Stimulated activated CD4-positive, alpha-beta T cell treated with anti-CD3 and anti-CD28 coated beads, TNF-alpha, amount 100 ng/mL, for 1 hour (primary cell): ENCODE results near the gene OR8S1.
"Not testable (repeated sequence)": the region's sequence is repeated elsewhere in the genome, so short reads cannot be mapped to it uniquely, and the experiment has no call there.

ENCODE experiments used
- DNase-seq, 3 donors: peaks; one replicate each; pipeline ENCODE4 v3.0.0-alpha.2; 2020; ENCODE audit warnings: low read depth in 3 of 3, low spot score in 1 of 3

Gene OR8S1, protein sequence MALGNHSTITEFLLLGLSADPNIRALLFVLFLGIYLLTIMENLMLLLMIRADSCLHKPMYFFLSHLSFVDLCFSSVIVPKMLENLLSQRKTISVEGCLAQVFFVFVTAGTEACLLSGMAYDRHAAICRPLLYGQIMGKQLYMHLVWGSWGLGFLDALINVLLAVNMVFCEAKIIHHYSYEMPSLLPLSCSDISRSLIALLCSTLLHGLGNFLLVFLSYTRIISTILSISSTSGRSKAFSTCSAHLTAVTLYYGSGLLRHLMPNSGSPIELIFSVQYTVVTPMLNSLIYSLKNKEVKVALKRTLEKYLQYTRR

DNA sequence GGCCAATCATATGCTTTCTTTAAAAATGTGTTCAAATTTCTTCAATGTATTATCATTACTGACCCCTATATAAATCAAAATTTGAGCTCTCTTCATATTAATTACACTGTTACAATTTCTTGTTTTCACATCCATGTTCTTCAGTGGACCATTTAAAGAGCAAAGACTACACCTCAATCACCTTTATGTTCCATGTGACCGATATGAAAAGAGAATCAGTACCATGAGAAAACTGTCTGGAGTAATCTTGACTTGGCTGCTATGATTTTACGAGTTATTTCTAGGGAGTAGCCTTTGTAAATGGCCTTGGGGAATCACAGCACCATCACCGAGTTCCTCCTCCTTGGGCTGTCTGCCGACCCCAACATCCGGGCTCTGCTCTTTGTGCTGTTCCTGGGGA, at the start of gene OR8S1:
Gene OR8S1, plus strand, starts transcription at position 301 of the 400 bp plus-strand sequence. Its CDS starts 0 bp downstream, at position 301.
- no peak for DNase-seq

DNA sequence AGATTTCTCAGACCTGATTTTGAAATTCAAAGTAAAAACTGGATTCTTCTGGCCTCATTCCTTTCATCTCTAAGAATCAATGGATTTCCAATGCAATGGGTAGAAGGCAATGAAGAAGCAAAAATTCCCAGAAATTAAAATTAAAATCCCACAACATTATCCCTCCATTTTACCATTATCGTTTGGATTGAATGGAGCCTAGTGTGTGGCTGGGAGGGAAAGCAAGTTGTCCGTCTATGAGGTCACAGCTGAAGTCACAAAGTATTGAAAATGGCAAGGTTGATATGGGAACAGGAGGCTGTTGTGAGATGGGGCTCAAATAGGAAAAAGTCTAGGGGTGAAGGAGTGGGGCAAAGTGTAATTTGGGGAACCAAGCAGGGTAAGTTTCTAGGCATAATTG, 43.2 kb upstream of the OR8S1 start, which contains the start of gene C12orf54:
Gene C12orf54, plus strand, starts transcription at position 301 of the 400 bp plus-strand sequence. CDS start 799 bp downstream, outside the sequence.
- no peak for DNase-seq

DNA sequence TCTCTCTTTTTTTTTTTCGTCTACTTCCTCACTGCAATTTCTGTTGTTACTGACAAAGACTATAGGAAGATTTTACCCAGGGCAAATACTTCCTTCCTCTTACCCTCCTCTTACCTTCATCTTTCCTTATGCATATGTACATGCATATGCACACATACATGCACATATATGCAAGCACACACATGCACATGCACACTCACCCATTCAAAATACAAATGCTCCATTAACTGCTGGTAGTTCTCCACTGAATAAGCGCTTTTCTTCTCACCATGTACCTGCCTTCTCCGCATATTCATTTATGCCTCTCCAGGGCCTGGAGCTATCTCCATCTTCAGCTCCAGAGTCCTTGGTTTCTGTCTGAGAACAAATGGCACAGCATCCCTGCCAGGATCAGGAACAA, 42.5 kb upstream of the OR8S1 start:
- no peak for DNase-seq

DNA sequence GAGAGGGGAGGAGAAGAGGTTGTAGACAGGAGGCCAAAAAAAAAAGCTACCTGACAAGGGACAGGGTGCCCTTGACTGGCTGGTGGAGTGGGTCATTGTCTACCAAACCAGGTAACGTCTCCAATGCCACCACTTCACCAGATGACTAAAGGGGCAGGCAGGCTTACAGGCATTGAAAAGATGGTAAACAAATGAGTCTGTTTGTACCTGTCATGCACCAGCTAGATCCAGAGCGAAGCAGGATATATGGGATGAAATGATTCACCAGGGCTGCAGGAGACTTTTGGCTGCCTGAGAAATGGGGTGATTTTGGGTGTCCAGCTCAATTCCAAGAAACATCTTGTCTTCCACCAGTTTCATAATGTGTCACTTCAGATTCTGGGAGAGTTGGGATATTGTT, 39.2 kb upstream of the OR8S1 start:
- DNase-seq, result no peak

DNA sequence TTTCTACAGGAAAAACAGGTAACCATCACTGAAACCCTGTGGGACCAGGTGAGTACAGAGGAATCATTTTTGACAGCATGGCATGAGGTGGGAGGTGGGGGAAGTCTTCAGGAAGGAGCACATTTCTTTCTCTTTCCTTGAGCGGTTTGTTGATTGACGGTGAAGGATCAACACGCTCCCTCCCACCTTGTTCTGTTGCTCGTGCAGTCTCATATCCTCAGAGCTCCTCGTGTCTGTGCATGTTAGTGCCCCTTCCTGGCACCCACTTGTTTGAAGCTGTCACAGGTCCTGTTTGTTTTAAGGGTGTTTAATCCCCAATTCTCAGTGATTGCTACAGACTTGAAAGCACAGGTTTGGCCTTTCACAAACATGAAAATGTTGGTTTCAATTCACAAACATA, 38.8 kb upstream of the OR8S1 start:
- no peak for DNase-seq

DNA sequence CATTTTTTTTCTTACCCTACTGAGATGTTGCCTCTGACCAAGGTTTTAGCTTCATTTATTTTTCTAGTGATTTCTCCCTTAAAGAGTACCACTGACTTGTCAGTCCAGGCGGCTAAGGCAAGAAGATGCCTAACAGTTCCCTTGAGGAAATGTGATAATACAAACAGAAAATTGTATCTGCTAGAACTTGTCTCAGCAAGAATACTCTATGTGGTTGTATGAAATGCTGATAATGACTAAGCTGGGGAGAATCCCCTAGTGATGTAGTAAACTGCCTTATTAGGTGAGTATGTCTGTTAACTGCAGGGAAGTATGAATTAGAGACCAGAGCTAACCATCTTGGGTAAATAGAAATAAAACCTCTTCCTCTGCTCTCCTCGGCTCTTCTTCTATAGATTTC, 36.4 kb upstream of the OR8S1 start:
- no peak for DNase-seq

DNA sequence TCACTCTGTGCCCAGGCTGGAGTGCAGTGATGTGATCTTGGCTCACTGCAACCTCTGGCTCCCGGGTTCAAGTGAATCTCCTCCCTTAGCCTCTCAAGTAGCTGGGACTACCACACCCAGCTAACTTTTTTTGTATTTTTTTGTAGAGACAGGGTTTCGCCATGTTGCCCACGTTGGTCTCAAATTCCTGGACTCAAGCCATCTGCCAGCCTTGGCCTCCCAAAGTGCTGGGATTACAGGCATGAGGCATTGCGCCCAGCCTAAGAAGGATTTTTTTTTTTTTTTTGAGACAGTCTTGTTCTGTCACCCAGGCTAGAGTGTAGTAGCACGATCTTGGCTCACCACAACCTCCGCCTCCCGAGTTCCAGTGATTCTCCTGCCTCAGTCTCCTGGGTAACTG, 36.0 kb upstream of the OR8S1 start:
- DNase-seq, result not testable (repeated sequence)

DNA sequence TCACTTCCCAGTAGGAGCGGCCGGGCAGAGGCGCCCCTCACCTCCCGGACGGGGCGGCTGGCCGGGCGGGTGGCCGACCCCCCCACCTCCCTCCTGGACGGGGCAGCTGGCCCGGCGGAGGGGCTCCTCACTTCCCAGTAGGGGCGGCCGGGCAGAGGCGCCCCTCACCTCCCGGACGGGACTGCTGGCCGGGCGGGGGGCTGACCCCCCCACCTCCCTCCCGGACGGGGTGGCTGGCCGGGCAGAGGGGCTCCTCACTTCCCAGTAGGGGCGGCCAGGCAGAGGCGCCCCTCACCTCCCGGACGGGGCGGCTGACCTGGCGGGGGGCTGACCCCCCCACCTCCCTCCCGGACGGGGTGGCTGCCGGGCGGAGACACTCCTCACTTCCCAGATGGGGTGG, 25.2 kb upstream of the OR8S1 start:
- DNase-seq, result not testable (repeated sequence)

DNA sequence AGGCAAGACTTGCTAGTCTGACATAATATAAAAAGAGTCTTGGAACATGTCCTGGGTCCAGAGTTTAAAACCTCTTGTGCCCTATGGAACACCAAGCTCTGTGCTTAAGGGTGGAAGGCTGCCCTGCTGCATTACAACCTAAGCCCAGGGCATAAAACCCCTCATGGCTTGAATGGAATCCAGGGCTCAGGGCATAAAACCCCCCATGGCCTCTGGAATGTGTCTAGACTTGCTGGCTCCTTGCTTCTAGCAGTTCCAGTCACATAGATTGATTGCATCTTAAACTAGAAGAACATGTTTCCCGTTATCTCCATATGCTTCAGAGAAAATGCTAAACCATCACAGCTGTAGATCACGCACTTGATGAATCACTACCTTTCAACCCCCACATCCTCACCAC, 18.6 kb upstream of the OR8S1 start:
- DNase-seq, result not testable (repeated sequence)

DNA sequence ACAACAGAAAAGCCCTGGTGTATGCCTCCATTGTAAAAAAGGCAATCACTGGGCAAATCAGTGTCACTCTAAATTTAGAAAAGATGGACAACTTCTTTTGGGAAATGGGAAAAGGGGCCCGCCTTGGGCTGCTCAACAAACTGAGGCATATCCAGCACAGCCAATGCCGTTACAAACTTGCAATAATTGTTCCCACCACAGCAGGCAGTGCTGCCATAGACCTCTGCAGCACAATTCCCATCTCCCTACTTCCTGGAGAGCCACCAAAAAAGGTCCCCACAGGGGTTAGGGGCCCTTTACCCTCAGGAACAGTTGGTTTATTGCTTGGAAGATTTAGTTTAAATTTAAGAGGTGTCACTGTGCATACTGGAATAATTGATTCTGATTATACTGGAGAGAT, 16.4 kb upstream of the OR8S1 start:
- no peak for DNase-seq

DNA sequence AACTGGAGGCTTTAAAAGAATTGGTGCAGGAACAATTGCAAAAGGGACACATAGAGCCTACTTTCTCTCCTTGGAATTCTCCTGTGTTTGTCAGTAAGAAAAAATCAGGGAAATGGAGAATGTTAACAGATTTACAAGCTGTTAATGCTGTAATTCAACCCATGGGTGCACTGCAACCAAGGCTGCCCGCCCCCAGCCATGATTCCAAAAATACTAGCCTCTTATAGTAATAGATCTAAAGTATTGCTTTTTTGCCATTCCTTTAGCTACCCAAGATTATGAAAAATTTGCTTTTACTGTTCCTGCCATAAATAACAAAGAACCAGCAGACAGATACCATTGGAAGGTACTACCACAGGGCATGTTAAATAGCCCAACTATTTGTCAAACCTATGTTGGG, 15.3 kb upstream of the OR8S1 start:
- no peak for DNase-seq

DNA sequence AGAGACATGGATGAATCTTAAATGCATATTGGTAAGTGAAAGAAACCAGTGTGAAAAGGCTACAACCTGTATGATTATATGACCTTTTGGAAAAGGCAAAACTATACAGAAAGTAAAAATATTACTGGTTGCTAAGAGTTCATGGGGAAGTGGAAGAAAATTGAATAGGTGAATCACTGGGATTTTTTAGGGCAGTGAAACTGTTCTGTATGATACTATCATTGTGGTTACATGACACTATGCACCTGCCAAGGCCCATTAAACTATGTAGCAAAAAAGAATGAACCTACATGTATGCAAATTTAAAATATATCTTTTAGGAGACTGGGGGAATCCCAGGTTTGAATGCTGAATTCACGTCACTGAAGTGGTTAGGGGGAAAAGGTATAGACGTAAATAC, 12.6 kb upstream of the OR8S1 start:
- no peak for DNase-seq

DNA sequence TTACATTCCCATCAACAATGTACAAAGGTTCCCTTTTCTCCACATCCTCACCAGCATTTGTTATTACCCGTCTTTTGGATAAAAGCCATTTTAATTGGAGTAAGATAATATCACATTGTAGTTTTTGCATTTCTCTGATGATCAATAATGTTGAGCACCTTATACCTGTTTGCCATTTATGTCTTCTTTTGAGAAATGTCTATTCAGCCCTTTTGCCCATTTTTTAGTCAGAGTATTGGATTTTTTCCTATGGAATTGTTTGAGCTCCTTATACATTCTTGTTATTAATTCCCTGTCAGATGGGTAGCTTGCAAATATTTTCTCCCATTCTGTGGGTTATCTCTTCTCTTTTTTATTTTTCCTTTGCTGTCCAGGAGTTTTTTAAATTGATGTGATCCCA, 10.7 kb upstream of the OR8S1 start:
- DNase-seq, result no peak

DNA sequence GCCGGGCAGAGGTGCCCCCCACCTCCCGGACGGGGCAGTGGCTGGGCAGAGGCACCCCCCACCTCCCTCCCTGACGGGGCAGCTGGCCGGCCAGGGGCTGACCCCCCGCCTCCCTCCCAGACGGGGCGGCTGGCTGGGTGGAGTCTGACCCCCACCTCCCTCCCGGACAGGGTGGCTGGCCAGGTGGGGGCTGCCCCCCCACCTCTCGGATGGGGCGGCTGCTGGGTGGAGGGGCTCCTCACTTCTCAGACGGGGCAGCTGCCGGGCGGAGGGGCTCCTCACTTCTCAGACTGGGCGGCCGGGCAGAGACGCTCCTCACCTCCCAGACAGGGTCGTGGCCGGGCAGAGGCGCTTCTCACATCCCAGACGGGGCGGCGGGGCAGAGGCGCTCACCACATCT, 5.1 kb upstream of the OR8S1 start:
- not testable (repeated sequence) for DNase-seq

DNA sequence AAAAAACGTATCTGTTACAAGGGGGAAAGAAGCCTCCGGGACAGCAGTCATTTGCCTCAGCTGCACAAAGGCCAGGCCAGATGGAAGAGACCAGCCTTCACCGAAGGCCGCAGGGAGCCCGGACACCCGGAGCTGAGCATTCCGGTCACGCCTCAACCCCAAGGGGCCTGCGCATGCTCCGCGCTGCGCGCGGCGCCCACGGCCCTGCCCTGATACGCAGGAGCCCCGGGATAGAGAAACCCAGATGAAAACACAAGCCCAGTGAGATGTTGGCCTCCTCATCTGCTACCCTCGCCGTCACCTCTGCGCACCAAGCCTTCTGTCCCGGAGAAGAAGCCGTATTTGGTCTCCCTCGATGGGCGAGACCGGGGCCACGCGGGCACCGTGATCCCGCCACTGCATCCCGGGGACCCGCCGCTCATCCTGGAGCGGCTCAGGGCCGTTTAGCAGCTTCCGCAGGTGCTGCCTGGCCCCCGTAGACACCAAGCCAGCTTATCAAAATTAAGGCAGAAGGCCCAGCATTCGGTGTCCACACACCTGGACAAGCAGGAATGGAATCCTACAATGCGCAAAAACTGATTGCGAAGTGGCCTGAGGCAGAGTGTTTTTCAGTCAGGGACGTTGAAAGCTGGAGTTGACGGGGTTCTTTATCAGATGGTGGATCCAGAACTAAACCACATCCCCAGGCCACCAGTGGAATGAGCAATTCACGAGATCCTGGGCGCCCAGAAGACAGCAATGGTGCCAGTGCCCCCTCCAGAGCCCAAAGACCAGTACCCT, 2.6 kb downstream of the OR8S1 start:
- no peak for DNase-seq

DNA sequence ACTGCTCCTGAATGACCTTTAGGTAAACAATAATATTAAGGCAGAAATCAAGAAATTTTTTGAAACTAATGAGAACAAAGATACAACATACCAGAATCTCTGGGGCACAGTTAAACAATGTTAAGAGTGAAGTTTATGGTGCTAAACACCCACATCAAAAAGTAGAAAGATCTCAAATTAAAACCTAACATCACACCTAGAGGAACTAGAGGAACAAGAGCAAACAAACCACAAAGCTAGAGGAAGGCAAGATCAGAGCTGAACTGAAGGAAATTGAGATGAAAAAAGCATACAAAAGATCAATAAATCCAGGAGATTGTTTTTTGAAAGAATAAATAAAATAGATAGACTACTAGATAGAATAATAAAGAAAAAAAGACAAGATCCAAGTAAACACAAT, 7.2 kb downstream of the OR8S1 start:
- DNase-seq, result no peak

DNA sequence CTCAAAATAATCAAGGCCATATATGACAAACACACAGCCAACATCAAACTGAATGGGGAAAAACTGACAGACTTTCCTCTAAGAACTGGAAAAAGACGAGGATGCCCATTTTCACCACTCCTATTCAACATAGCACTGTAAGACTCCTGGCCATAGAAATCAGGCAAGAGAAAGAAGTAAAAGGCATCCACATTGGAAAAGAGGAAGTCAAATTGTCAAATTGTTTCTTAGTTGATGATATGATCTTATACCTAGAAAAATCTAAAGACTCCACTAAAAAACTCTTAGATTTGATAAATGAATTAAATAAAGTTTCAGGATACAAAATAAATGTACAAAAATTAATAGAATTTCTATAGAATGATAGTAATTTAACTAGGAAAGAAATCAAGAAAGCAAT, 11.2 kb downstream of the OR8S1 start:
- DNase-seq, result no peak

DNA sequence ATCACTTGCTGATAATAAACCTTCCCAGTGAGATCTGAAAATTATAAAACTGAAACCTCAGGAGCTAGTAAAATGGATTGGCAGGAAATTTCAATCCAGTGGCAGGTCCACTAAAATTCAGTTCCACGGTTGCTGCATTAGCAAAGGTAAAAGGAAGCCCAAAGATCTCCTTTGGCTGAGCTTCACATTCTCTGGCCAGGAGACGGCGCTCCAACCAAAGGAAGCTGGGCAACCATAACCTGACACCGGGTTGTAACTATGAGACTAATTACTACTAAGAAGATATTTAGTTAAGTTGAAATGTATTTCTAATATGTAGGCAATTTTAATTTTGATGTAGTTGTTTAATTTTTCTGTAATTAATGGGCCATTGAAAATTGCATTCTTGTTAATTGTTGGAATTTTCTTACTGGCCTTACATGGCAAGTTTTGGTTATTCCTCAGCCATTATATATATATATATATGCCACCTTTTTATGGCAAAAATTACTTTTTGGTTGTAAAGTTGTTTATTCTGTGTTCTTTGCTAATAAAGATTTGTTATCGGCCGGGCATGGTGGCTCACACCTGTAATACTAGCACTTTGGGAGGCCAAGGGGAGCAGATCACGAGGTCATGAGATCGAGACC, 17.0 kb downstream of the OR8S1 start:
- DNase-seq, result peak in 2 of 3 donors; percentile 5 to 18

DNA sequence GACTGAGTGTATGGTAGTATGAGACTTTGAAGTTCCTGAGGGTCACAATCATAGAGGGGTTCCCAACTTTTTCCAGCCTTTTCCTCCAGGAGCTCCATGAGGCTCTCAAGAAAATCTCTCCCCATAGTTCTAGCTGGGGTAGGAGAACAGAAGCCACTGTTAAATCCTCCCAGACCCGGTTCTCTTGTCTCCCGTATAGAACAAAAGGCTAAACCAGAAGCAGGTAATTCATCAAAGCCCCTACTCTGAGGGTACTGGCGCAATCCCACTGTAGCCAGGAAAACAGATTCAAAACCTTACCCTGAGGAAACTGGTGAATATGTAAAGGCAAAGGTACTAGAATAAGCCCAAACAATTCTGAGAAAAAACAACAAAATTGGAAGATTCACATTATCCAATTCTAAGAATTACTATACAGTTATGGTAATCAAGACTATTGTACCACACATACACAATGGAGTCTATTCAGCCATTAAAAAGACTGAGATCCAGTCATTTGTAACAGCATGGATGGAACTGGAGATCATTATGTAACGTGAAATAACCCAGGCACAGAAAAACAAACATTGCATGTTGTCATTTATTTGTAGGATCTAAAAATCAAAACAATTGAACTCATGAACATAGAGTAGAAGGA, 20.5 kb downstream of the OR8S1 start:
- DNase-seq, result no peak

DNA sequence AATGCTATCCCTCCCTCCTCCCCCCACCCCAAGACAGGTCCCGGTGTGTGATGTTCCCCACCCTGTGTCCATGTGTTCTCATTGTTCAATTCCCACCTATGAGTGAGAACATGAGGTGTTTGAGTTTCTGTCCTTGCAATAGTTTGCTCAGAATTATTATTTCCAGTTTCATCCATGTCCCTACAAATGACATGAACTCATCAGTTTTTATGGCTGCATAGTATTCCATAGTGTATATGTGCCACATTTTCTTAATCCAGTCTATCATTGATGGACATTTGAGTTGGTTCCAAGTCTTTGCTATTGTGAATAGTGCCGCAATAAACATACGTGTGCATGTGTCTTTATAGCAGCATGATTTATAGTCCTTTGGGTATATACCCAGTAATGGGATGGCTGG, 21.6 kb downstream of the OR8S1 start:
- not testable (repeated sequence) for DNase-seq

DNA sequence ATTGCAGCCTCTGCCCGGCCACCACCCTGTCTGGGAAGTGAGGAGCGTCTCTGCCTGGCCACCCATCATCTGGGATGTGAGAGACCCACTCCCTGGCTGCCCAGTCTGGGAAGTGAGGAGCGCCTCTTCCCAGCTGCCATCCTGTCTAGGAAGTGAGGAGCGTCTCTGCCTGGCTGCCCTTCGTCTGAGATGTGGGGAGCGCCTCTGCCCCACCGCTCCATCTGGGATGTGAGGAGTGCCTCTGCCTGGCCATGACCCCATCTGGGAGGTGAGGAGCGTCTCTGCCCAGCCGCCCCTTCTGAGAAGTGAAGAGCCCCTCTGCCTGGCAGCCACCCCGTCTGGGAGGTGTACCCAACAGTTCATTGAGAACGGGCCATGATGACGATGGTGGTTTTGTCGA, 26.2 kb downstream of the OR8S1 start:
- DNase-seq, result not testable (repeated sequence)
